B cell (primary cell): Measurements from ENCODE around the gene SEL1L2.

ENCODE experiments used
- CTCF ChIP-seq: fragments of 200-600 bp; IDR thresholded peaks from one replicate; pipeline ENCODE4 v1.8.0; 2022; ENCODE audit warnings: antibody characterized with exemption, mild to moderate bottlenecking
- EZH2 ChIP-seq: IDR thresholded peaks from 2 replicates; pipeline ENCODE4 v1.6.1; 2012; ENCODE audit warnings: borderline replicate concordance, low read depth, mild to moderate bottlenecking, moderate library complexity, low read length; ENCODE audit not compliant: insufficient read depth, poor library complexity, severe bottlenecking

- TF ChIP-seq EZH2, result no peak
- TF ChIP-seq CTCF, result no peak
Observed at GRCh38 chr20:13870170-13870748, 120.2 kb downstream of the SEL1L2 start.
